Measurements from ENCODE around the gene SPRR4. TPM values are rescaled to one million over a fixed set of nuclear protein-coding genes. Genes with fewer than 3 reads are reported as not detected.

The SPRR4 gene
- total and polyA plus RNA-seq, 2 experiments from 2014 or later = not detected

DNA sequence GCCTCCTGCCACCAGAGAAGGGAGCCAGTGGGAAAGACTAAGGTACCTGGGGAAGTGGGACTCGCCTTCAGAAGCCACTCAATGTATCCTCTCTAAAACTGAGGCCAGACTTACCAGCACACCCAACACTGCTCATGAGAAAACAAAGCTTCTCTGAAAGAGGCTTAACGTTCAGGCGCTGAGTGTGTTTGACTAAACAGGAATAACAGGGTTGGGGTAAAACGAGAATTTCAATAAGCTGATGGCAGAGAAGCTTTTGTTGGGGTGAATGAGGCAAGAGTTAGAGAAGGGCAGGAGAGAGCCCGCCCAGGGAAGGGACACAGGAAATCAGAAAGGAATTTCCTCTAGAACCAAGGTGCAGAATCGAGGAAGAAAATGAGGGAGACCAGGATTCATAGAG is 29.4 kb downstream of the SPRR4 start (continued):
- TF ChIP-seq, protein P1, sequence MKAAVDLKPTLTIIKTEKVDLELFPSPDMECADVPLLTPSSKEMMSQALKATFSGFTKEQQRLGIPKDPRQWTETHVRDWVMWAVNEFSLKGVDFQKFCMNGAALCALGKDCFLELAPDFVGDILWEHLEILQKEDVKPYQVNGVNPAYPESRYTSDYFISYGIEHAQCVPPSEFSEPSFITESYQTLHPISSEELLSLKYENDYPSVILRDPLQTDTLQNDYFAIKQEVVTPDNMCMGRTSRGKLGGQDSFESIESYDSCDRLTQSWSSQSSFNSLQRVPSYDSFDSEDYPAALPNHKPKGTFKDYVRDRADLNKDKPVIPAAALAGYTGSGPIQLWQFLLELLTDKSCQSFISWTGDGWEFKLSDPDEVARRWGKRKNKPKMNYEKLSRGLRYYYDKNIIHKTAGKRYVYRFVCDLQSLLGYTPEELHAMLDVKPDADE (IDR thresholded peaks at IDR 0.05) = no peak
- TF ChIP-seq, protein P2, sequence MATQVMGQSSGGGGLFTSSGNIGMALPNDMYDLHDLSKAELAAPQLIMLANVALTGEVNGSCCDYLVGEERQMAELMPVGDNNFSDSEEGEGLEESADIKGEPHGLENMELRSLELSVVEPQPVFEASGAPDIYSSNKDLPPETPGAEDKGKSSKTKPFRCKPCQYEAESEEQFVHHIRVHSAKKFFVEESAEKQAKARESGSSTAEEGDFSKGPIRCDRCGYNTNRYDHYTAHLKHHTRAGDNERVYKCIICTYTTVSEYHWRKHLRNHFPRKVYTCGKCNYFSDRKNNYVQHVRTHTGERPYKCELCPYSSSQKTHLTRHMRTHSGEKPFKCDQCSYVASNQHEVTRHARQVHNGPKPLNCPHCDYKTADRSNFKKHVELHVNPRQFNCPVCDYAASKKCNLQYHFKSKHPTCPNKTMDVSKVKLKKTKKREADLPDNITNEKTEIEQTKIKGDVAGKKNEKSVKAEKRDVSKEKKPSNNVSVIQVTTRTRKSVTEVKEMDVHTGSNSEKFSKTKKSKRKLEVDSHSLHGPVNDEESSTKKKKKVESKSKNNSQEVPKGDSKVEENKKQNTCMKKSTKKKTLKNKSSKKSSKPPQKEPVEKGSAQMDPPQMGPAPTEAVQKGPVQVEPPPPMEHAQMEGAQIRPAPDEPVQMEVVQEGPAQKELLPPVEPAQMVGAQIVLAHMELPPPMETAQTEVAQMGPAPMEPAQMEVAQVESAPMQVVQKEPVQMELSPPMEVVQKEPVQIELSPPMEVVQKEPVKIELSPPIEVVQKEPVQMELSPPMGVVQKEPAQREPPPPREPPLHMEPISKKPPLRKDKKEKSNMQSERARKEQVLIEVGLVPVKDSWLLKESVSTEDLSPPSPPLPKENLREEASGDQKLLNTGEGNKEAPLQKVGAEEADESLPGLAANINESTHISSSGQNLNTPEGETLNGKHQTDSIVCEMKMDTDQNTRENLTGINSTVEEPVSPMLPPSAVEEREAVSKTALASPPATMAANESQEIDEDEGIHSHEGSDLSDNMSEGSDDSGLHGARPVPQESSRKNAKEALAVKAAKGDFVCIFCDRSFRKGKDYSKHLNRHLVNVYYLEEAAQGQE (IDR thresholded peaks at IDR 0.05; ENCODE audit: unreplicated experiment) = no peak

DNA sequence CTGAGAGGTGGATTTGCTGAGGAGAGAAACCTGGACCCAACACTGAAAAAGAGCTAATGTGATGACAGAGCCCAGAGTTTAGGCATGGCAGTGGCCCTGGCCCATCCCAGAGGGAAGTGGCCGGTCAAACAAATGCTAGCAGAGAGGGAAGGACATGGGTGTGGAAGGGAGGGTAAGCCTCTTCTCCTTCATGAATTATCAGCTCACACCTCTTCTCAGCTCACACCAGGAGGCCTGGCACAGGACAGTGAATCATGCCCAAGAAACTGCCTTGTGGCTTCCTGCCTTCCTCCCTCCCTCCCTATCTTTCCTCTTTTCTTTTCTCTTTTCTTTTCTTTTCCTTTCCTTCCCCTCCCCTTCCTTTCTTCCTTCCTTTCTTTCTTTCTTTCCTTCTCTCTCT is 29.8 kb downstream of the SPRR4 start:
- H3K27me3 ChIP-seq (ENCODE audit: insufficient read depth) = no peaks in the 10 kb centered on the region
- Mint-ChIP-seq H3K4me3 (no peak overlapping the region), H3K27me3 (ENCODE audit: insufficient read depth, low read depth, poor library complexity) (peaks cover 2% of the 10 kb centered on the region), H3K9me3 (peaks cover 4% of the 10 kb centered on the region; the same call in 2 of the 3 replicates), H3K27ac (no peak overlapping the region), H3K36me3 (ENCODE audit: low read depth) (no peaks in the 10 kb centered on the region; the same call in 2 of the 3 replicates), H3K4me1 (peaks cover 11% of the 10 kb centered on the region; the same call in 2 of the 3 replicates)
- no peaks in the 10 kb centered on the region for H3K79me2 ChIP-seq (replicated peaks; ENCODE audit: insufficient read depth)
- no peak for DNase-seq (ENCODE audit: low spot score)
- H3F3A ChIP-seq (replicated peaks; ENCODE audit: low read depth) = no peaks in the 10 kb centered on the region
- H3K4me2 ChIP-seq = no peak overlapping the region
- no peak overlapping the region for H2AFZ ChIP-seq
- H3K4me3 ChIP-seq = no peak overlapping the region
- no peaks in the 10 kb centered on the region; the same call in 1 of the 2 replicates for H3K4me1 ChIP-seq (ENCODE audit: insufficient read depth)
- ATAC-seq = no peak
- no peaks in the 10 kb centered on the region for H3K9me2 ChIP-seq (ENCODE audit: insufficient read depth)
- no peak for TF ChIP-seq ZNF114 (CRISPR knock-in tag; IDR thresholded peaks at IDR 0.05)
- TF ChIP-seq, protein P2 (IDR thresholded peaks at IDR 0.05; ENCODE audit: unreplicated experiment) = no peak
- TF ChIP-seq, protein P3, sequence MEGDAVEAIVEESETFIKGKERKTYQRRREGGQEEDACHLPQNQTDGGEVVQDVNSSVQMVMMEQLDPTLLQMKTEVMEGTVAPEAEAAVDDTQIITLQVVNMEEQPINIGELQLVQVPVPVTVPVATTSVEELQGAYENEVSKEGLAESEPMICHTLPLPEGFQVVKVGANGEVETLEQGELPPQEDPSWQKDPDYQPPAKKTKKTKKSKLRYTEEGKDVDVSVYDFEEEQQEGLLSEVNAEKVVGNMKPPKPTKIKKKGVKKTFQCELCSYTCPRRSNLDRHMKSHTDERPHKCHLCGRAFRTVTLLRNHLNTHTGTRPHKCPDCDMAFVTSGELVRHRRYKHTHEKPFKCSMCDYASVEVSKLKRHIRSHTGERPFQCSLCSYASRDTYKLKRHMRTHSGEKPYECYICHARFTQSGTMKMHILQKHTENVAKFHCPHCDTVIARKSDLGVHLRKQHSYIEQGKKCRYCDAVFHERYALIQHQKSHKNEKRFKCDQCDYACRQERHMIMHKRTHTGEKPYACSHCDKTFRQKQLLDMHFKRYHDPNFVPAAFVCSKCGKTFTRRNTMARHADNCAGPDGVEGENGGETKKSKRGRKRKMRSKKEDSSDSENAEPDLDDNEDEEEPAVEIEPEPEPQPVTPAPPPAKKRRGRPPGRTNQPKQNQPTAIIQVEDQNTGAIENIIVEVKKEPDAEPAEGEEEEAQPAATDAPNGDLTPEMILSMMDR (conservative IDR thresholded peaks at IDR 0.05; ENCODE audit: low read depth in 2 of 2) = no peak
- no peak for TF ChIP-seq EZH2 (IDR thresholded peaks at IDR 0.05; ENCODE audit: low read depth, unreplicated experiment)
- TF ChIP-seq POLR2AphosphoS5 (IDR thresholded peaks at IDR 0.05; ENCODE audit: low read depth) = no peak
- TF ChIP-seq EZH2phosphoT487 (IDR thresholded peaks at IDR 0.05; ENCODE audit: unreplicated experiment) = no peak
- TF ChIP-seq JUNB (IDR thresholded peaks at IDR 0.05; ENCODE audit: unreplicated experiment) = no peak
- no peaks in the 10 kb centered on the region for H3K36me3 ChIP-seq (ENCODE audit: insufficient read depth)
- H3K27ac ChIP-seq (ENCODE audit: low read depth) = no peak overlapping the region
- no peaks in the 10 kb centered on the region for H4K20me1 ChIP-seq (replicated peaks; ENCODE audit: insufficient read depth)

All from GM23338 (cell line).